Neutrophil (primary cell): ENCODE measurements around the gene CALN1.

Experiments used
- H3K27ac ChIP-seq: fragments of 200-600 bp; sonication (generic); 2 replicates; pipeline ENCODE4 v1.5.1; 2016; ENCODE audit warnings: mild to moderate bottlenecking, moderate library complexity
- H3K27me3 ChIP-seq: fragments of 200-600 bp; sonication (generic); 2 replicates; pipeline ENCODE4 v1.6.0; 2016; ENCODE audit warnings: mild to moderate bottlenecking
- H3K36me3 ChIP-seq: fragments of 200-600 bp; sonication (generic); 2 replicates; pipeline ENCODE4 v1.5.1; 2017
- H3K4me1 ChIP-seq, 2 experiments: fragments of 200-600 bp in 1 of 2; sonication (generic) in 1 of 2; 1 replicate in 1 of 2; 2 replicates in 1 of 2; pipeline versions ENCODE4 v1.5.1 to v1.6.1; 2013 to 2016; ENCODE audit warnings: low read depth in 1 of 2, low read length in 1 of 2, mild to moderate bottlenecking in 1 of 2, moderate library complexity in 1 of 2; ENCODE audit not compliant: control insufficient read depth in 1 of 2, insufficient read depth in 1 of 2
- H3K4me3 ChIP-seq, 2 experiments: fragments of 200-600 bp in 1 of 2; sonication (generic) in 1 of 2; 1 replicate in 1 of 2; 2 replicates in 1 of 2; pipeline ENCODE4 v1.5.1; 2013 to 2016; ENCODE audit warnings: low read depth in 1 of 2, low read length in 1 of 2, mild to moderate bottlenecking in 1 of 2, moderate library complexity in 1 of 2
- H3K9me3 ChIP-seq: fragments of 200-600 bp; sonication (generic); 2 replicates; pipeline ENCODE4 v1.5.1; 2016
- CTCF ChIP-seq: fragments of 200-600 bp; sonication (generic); IDR thresholded peaks from 2 replicates; pipeline ENCODE4 v1.5.1; 2016; ENCODE audit warnings: antibody characterized with exemption

The CALN1 gene

GRCh38 chr7:72325561-72325960 is 86.6 kb downstream of the CALN1 start:
- Histone ChIP-seq H3K9me3 (no peaks in the 10 kb centered on the region), H3K4me3 (no peak overlapping the region), H3K36me3 (no peaks in the 10 kb centered on the region), H3K27me3 (no peaks in the 10 kb centered on the region), H3K4me1 (no peaks in the 10 kb centered on the region), H3K27ac (no peak overlapping the region)
- no peak for TF ChIP-seq CTCF

- Histone ChIP-seq H3K27ac (no peak overlapping the region), H3K36me3 (no peaks in the 10 kb centered on the region), H3K27me3 (no peaks in the 10 kb centered on the region), H3K4me3 (no peak overlapping the region), H3K4me1 (no peaks in the 10 kb centered on the region), H3K9me3 (no peaks in the 10 kb centered on the region)
- no peak for TF ChIP-seq CTCF
Observed at GRCh38 chr7:72321637-72322036, 90.5 kb downstream of the CALN1 start.

GRCh38 chr7:72321081-72321480 is 91.1 kb downstream of the CALN1 start:
- H3K9me3 ChIP-seq = no peaks in the 10 kb centered on the region
- no peaks in the 10 kb centered on the region for H3K27me3 ChIP-seq
- no peaks in the 10 kb centered on the region for H3K4me1 ChIP-seq
- TF ChIP-seq CTCF = no peak
- no peak overlapping the region for H3K27ac ChIP-seq
- H3K36me3 ChIP-seq = no peaks in the 10 kb centered on the region
- no peak overlapping the region for H3K4me3 ChIP-seq

- Histone ChIP-seq H3K9me3 (no peaks in the 10 kb centered on the region), H3K27ac (no peak overlapping the region), H3K36me3 (no peaks in the 10 kb centered on the region), H3K4me3 (no peak overlapping the region), H3K27me3 (no peaks in the 10 kb centered on the region), H3K4me1 (no peaks in the 10 kb centered on the region)
- no peak for TF ChIP-seq CTCF
Observed at GRCh38 chr7:72317341-72317740, 94.8 kb downstream of the CALN1 start.

- no peaks in the 10 kb centered on the region for H3K27me3 ChIP-seq
- no peak overlapping the region for H3K27ac ChIP-seq
- no peak overlapping the region for H3K4me3 ChIP-seq
- H3K9me3 ChIP-seq = no peaks in the 10 kb centered on the region
- TF ChIP-seq CTCF = no peak
- H3K4me1 ChIP-seq = no peaks in the 10 kb centered on the region
- no peaks in the 10 kb centered on the region for H3K36me3 ChIP-seq
Observed at GRCh38 chr7:72316148-72316547, 96.0 kb downstream of the CALN1 start.

- Histone ChIP-seq H3K27ac (no peak overlapping the region), H3K27me3 (no peaks in the 10 kb centered on the region), H3K4me3 (no peak overlapping the region), H3K36me3 (no peaks in the 10 kb centered on the region), H3K4me1 (no peaks in the 10 kb centered on the region), H3K9me3 (no peaks in the 10 kb centered on the region)
- no peak for TF ChIP-seq CTCF
Observed at GRCh38 chr7:72313906-72314305, 98.2 kb downstream of the CALN1 start.
